ENCODE measurements around the gene TMEM121.
"Not testable (repeated sequence)": the region's sequence is repeated elsewhere in the genome, so short reads cannot be mapped to it uniquely, and the experiment has no call there.

TMEM121 gene

GRCh38 chr14:105570482-105570881 lies 44.1 kb downstream of the TMEM121 start:
- no peak for TF ChIP-seq CTCF (IDR thresholded peaks at IDR 0.05; ENCODE audit: extremely low read depth, insufficient read depth, missing control alignments)
- no peak for DNase-seq (ENCODE audit: low spot score)
- in situ Hi-C loops (cut with MboI; ENCODE audit: low pct_unique_long_range_greater_than_20kb, low sequenced_read_pairs, unreplicated experiment) = loop anchor here (5.0 kb wide), 1 partner anchor 122 kb away; no protein-coding TSS in a partner anchor

GRCh38 chr14:105571181-105571951 lies 45.0 kb downstream of the TMEM121 start:
- in situ Hi-C loops (cut with MboI; ENCODE audit: low pct_unique_long_range_greater_than_20kb, low sequenced_read_pairs, unreplicated experiment) = loop anchor here (5.0 kb wide), 1 partner anchor 121 kb away; no protein-coding TSS in a partner anchor
- DNase-seq (ENCODE audit: low spot score) = not testable (repeated sequence)

GRCh38 chr14:105572063-105572462 lies 45.7 kb downstream of the TMEM121 start:
- in situ Hi-C loops (cut with MboI; ENCODE audit: low pct_unique_long_range_greater_than_20kb, low sequenced_read_pairs, unreplicated experiment) = loop anchor here (5.0 kb wide), 1 partner anchor 120 kb away; no protein-coding TSS in a partner anchor
- DNase-seq (ENCODE audit: low spot score) = not testable (repeated sequence)

- in situ Hi-C loops (cut with MboI; ENCODE audit: low pct_unique_long_range_greater_than_20kb, low sequenced_read_pairs, unreplicated experiment) = loop anchor here (5.0 kb wide), 1 partner anchor 118 kb away; no protein-coding TSS in a partner anchor
- DNase-seq (ENCODE audit: low spot score) = not testable (repeated sequence)
Observed at GRCh38 chr14:105573841-105574240, 47.5 kb downstream of the TMEM121 start.

- not testable (repeated sequence) for DNase-seq (ENCODE audit: low spot score)
- in situ Hi-C loops (cut with MboI; ENCODE audit: low pct_unique_long_range_greater_than_20kb, low sequenced_read_pairs, unreplicated experiment) = loop anchor here (5.0 kb wide), 1 partner anchor 118 kb away; no protein-coding TSS in a partner anchor
Observed at GRCh38 chr14:105574411-105574810, 48.0 kb downstream of the TMEM121 start.

- DNase-seq (ENCODE audit: low spot score); in situ Hi-C loops (cut with MboI; ENCODE audit: low pct_unique_long_range_greater_than_20kb, low sequenced_read_pairs, unreplicated experiment): not testable (repeated sequence)
Observed at GRCh38 chr14:105575016-105575700, 48.8 kb downstream of the TMEM121 start.

GRCh38 chr14:105576525-105577088 lies 50.2 kb downstream of the TMEM121 start:
- DNase-seq (ENCODE audit: low spot score) = no peak
- in situ Hi-C loops (cut with MboI; ENCODE audit: low pct_unique_long_range_greater_than_20kb, low sequenced_read_pairs, unreplicated experiment) = no loop called here
- TF ChIP-seq CTCF (IDR thresholded peaks at IDR 0.05; ENCODE audit: extremely low read depth, insufficient read depth, missing control alignments) = no peak

- in situ Hi-C loops (cut with MboI; ENCODE audit: low pct_unique_long_range_greater_than_20kb, low sequenced_read_pairs, unreplicated experiment) = no loop called here
- DNase-seq (ENCODE audit: low spot score) = no peak
- TF ChIP-seq CTCF (IDR thresholded peaks at IDR 0.05; ENCODE audit: extremely low read depth, insufficient read depth, missing control alignments) = no peak
Observed at GRCh38 chr14:105577314-105577861, 51.0 kb downstream of the TMEM121 start.

GRCh38 chr14:105578070-105578469 lies 51.7 kb downstream of the TMEM121 start:
- no peak for TF ChIP-seq CTCF (IDR thresholded peaks at IDR 0.05; ENCODE audit: extremely low read depth, insufficient read depth, missing control alignments)
- no peak for DNase-seq (ENCODE audit: low spot score)
- in situ Hi-C loops (cut with MboI; ENCODE audit: low pct_unique_long_range_greater_than_20kb, low sequenced_read_pairs, unreplicated experiment) = no loop called here

- DNase-seq (ENCODE audit: low spot score); in situ Hi-C loops (cut with MboI; ENCODE audit: low pct_unique_long_range_greater_than_20kb, low sequenced_read_pairs, unreplicated experiment): not testable (repeated sequence)
Observed at GRCh38 chr14:105579221-105579620, 52.8 kb downstream of the TMEM121 start.
